T-helper 17 cell (primary cell): ENCODE data around the gene ADARB2. TPM values are rescaled to one million over a fixed set of nuclear protein-coding genes. Genes with fewer than 3 reads are reported as not detected.

Experiments used
- ATAC-seq: fragments of 150-1000 bp; cut with Tn5 transposase; 2 replicates; pipeline ENCODE4 v1.10.0; 2021; ENCODE audit warnings: mild to moderate bottlenecking, moderate library complexity
- DNase-seq, 3 donors: peaks; one replicate each; pipeline versions ENCODE4 v3.0.0 to v3.0.0-alpha.2; 2020 to 2021
- H3K9me3 ChIP-seq: one replicate; pipeline ENCODE4 v1.7.0; 2013; ENCODE audit warnings: low read length, mild to moderate bottlenecking; ENCODE audit not compliant: control insufficient read depth, poor library complexity, severe bottlenecking
- H3K27ac Mint-ChIP-seq: one replicate; pipeline ENCODE4 v1.8.0; 2022; ENCODE audit warnings: mild to moderate bottlenecking, moderate library complexity, mixed read lengths
- H3K27me3 Mint-ChIP-seq: one replicate; pipeline ENCODE4 v1.8.0; 2022; ENCODE audit warnings: mixed read lengths
- H3K36me3 Mint-ChIP-seq: one replicate; pipeline ENCODE4 v1.8.0; 2022; ENCODE audit warnings: low read depth, mixed read lengths
- H3K4me1 Mint-ChIP-seq: one replicate; pipeline ENCODE4 v1.8.0; 2022; ENCODE audit warnings: mild to moderate bottlenecking, mixed read lengths
- H3K4me3 Mint-ChIP-seq: one replicate; pipeline ENCODE4 v1.8.0; 2022; ENCODE audit warnings: mild to moderate bottlenecking, moderate library complexity, mixed read lengths
- total RNA-seq, 4 donors: library from RNA in 2 of 4; stranded (reverse) in 2 of 4; gene quantifications; one replicate each; pipeline ENCODE4 v1.2.3 and lab custom pipeline; 2022 to 2026

ADARB2 gene
- total RNA-seq, 2 donors from 2014 or later = 0.18 TPM; not detected in 1

DNA sequence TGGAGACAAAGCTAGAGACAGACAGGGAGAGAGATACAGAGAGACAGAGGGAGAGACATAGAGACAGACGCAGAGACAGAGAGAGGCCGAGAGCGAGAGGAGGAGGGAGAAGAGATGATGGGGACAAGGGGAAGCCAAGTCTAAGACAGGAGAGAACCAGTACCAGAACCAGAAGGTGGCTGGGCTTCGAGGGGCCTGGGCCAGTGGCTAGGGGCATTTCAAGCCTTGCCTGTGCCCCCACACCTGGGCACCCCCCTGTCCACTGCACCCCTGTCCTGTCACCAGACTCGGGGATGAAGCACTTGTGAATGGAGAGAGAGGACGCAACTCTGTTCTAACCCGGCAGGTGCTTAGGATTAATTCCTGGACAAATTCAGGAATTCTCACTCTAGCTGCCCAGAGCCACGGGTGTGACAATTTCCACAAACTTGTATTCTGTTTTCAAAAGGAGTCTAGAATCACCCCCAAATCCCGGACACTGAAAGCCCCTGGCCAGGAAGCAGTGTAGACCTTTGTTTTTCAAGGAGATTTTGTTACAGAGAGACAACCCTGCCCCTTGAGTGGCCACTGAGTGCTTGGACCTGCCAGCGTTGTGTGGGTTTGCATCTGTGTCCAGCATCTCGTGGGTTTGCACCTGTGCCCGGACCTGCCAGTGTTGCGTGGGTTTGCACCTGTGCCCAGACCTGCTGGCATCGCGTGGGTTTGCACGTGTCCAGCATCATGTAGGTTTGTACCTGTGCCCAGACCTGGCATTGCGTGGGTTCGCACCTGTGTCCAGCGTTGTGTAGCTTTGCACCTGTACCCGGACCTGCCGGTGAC is 523.9 kb downstream of the ADARB2 start:
- Mint-ChIP-seq H3K27ac (no peak overlapping the region), H3K4me3 (no peak overlapping the region), H3K27me3 (peaks cover 24% of the 10 kb centered on the region), H3K36me3 (peaks cover 2% of the 10 kb centered on the region), H3K4me1 (peaks cover 3% of the 10 kb centered on the region)
- no peaks in the 10 kb centered on the region for H3K9me3 ChIP-seq
- DNase-seq = no peak
- ATAC-seq = no peak

GRCh38 chr10:1212571-1213141 is 524.7 kb downstream of the ADARB2 start:
- H3K27me3 Mint-ChIP-seq = peaks cover 24% of the 10 kb centered on the region
- no peak overlapping the region for H3K4me3 Mint-ChIP-seq
- no peak for ATAC-seq
- H3K27ac Mint-ChIP-seq = no peak overlapping the region
- no peak for DNase-seq
- H3K4me1 Mint-ChIP-seq = peaks cover 3% of the 10 kb centered on the region
- no peaks in the 10 kb centered on the region for H3K9me3 ChIP-seq
- H3K36me3 Mint-ChIP-seq = peaks cover 2% of the 10 kb centered on the region

DNA sequence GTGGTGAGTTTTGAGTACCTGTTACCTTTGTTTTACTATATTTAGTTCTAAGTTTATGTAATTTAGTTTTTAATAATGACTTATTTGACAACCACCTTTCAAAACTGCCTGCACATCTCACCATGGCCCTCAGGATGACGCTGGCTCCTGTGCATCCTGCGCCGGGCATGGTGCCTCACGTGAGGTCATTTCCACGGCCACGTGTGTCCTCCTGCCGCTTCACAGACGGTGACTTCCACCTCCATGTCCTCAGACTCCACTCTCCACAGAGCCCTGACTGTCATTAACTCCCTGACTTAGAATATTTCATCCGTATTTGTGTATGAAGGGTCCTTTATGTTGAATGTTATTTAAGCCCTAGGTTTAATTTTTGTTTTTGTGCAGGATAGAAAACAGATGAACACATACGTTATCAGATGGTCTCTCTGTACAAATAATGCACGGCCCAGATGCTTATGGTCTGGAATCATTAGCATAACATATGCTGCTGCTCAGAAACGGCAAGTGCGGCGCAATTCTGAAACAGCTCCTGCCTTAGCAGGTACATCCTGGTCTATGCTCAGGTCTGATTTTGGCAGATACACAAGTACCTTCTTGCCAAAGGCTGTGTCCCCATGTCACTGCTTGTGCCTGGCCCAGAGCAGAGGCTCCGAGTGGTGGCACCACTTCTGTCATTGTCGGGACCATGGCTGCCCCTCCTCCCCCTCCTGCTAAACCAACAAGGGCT is 525.3 kb downstream of the ADARB2 start:
- DNase-seq = no peak
- Mint-ChIP-seq H3K4me3 (no peak overlapping the region), H3K27me3 (peaks cover 24% of the 10 kb centered on the region), H3K4me1 (peaks cover 3% of the 10 kb centered on the region), H3K36me3 (peaks cover 2% of the 10 kb centered on the region), H3K27ac (no peak overlapping the region)
- no peak for ATAC-seq
- no peaks in the 10 kb centered on the region for H3K9me3 ChIP-seq

DNA sequence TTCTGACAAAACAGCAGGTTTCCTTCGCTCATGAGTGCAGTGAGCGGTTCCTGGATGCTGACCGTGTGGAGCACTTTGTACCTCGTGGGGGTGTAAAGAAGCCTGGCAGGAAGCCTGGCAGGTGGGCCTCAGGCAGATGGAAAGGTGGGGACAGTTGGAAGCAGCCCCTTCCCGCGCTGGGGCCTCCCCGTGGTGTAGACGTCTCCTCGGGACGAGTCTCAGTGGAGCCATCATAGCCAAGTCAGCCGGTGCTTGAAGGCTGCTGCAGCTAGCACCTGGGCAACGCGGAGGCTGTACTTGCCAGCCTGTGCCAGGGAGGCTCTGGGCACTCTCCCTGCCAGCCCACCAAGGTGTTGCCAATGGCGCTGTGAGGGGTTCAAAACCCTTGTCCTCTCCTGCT is 526.7 kb downstream of the ADARB2 start:
- no peak overlapping the region for H3K27ac Mint-ChIP-seq
- peaks cover 2% of the 10 kb centered on the region for H3K36me3 Mint-ChIP-seq
- no peaks in the 10 kb centered on the region for H3K9me3 ChIP-seq
- H3K4me3 Mint-ChIP-seq = no peak overlapping the region
- H3K4me1 Mint-ChIP-seq = peaks cover 3% of the 10 kb centered on the region
- DNase-seq (no peak), ATAC-seq (no peak)
- peaks cover 24% of the 10 kb centered on the region for H3K27me3 Mint-ChIP-seq

- no peaks in the 10 kb centered on the region for H3K9me3 ChIP-seq
- Mint-ChIP-seq H3K4me1 (peaks cover 3% of the 10 kb centered on the region), H3K27ac (no peak overlapping the region), H3K27me3 (peaks cover 24% of the 10 kb centered on the region), H3K36me3 (peaks cover 2% of the 10 kb centered on the region), H3K4me3 (no peak overlapping the region)
- ATAC-seq (no peak), DNase-seq (no peak)
Observed at GRCh38 chr10:1209355-1209979, 527.9 kb downstream of the ADARB2 start.

DNA sequence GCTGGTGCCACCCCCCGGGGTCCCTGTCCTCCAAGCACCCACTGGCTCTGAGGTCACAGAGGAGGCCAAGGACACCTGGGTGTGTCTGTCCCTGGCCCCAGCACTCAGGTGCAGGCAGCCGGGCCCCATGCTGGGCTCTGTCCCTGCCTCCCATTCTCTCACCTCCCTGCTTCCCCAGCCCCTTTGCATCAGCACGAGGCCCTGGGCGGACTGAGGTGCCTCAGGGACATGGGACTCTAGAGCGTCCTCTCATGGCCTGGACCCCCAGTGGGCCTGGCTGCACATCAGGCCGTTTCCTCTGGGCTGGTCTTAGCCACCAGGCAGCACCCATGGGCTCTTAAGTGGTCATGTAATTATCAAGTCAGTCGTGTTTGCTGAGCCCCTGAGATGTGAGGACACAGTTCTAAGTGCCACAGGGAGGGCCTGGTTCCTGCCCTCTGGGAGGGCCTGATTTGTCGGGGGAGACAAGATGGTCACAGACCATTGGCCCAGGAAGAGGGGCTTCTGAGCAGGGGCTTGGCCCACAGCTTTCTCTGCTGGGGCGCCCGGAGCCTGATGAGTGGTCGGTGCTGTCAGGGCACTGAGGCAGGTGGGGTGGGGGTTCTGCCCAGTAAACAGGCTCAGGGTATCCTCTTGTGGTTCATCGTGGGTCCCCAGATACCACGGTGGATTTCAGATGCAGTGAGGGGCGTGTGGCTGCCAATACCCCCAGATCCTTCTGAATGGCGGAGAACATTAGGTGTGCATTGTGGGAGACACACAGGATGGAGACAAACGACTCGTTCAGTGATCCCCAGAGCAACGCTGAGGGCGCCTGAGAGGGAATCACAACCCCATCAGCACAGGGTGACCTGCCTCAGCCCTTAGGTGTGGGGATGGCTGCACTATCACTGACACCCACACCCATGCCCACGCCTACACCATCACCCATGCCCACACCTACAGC is 528.7 kb downstream of the ADARB2 start:
- ATAC-seq = no peak
- H3K9me3 ChIP-seq = no peaks in the 10 kb centered on the region
- H3K4me1 Mint-ChIP-seq = peaks cover 3% of the 10 kb centered on the region
- no peak overlapping the region for H3K27ac Mint-ChIP-seq
- peaks cover 2% of the 10 kb centered on the region for H3K36me3 Mint-ChIP-seq
- H3K27me3 Mint-ChIP-seq = peaks cover 24% of the 10 kb centered on the region
- H3K4me3 Mint-ChIP-seq = no peak overlapping the region
- DNase-seq = no peak

DNA sequence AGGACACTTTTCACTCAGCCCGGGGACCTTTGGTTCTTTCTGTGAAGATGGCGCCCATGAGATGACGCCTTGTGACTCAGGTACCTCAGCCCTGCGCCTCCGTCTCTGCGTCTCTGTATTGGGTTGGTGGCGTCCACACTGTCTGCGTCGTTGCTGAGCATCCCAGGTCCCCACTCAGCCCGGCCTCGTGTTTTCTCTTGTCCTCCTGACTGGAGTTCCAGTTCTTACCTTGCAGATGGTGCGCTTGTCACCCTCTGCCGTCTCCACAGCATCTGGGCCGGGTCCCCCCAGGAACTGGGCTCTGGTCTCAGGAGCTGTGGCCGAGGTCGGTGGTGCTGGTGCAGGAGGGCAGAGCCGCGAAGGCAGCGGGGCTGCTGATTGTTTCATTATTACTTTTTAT is 530.7 kb downstream of the ADARB2 start:
- ATAC-seq (no peak), DNase-seq (no peak)
- no peaks in the 10 kb centered on the region for H3K36me3 Mint-ChIP-seq
- no peaks in the 10 kb centered on the region for H3K4me1 Mint-ChIP-seq
- no peaks in the 10 kb centered on the region for H3K9me3 ChIP-seq
- no peak overlapping the region for H3K4me3 Mint-ChIP-seq
- H3K27ac Mint-ChIP-seq = no peak overlapping the region
- H3K27me3 Mint-ChIP-seq = peaks cover 14% of the 10 kb centered on the region

DNA sequence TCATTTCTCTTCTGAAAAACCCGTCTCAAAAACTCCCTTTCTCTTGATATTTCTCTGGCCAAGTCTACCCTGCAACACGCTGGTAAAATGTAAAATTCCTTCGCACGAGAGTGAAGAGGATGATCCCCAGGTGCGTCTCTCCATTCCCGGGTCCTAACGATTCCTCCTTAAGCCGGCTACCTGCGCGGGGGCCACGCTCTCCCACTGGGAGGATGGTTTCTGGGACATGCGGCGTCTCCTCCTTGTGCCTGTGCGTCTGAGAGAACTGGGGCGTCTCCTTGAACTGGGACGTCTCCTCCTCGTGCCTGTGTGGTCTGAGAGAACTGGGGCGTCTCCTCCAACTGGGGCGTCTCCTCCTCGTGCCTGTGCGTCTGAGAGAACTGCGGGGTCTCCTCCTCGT is 531.2 kb downstream of the ADARB2 start:
- H3K27ac Mint-ChIP-seq = no peak overlapping the region

DNA sequence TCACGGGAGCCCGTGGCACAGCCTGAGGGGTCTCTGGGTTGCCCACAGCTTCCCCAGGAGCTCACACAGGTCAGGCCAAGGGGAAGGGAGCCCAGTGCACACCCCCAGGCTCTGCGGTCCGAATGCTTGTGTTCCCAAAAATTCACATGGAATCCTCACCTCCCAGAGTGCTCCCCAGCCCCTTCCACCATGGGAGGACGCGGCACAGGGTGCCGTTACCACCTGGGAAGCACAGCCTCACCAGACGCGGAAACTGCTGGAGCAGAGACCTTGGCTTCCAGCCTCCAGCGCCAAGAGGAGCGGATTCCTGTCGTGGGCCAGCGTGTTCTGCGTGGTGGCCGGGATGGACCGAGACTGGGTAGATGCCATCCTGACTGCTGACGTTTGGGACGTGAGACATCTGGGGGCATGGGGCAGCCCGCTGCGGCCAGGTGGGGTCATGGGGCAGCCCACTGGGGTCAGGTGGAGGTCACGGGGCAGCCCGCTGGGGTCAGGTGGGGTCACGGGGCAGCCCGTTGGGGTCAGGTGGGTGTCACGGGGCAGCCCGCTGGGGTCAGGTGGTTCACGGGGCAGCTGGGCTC is 531.8 kb downstream of the ADARB2 start:
- H3K27ac Mint-ChIP-seq = no peak overlapping the region
- no peaks in the 10 kb centered on the region for H3K9me3 ChIP-seq
- peaks cover 7% of the 10 kb centered on the region for H3K27me3 Mint-ChIP-seq
- no peak for ATAC-seq
- no peak overlapping the region for H3K4me3 Mint-ChIP-seq
- H3K4me1 Mint-ChIP-seq = no peaks in the 10 kb centered on the region
- DNase-seq = no peak
- H3K36me3 Mint-ChIP-seq = no peaks in the 10 kb centered on the region

More for the DNA sequence above, 531.2 kb downstream of the ADARB2 start:
- Mint-ChIP-seq H3K36me3 (no peaks in the 10 kb centered on the region), H3K4me3 (no peak overlapping the region), H3K4me1 (no peaks in the 10 kb centered on the region), H3K27me3 (peaks cover 10% of the 10 kb centered on the region)
- DNase-seq (no peak), ATAC-seq (no peak)
- H3K9me3 ChIP-seq = no peaks in the 10 kb centered on the region

DNA sequence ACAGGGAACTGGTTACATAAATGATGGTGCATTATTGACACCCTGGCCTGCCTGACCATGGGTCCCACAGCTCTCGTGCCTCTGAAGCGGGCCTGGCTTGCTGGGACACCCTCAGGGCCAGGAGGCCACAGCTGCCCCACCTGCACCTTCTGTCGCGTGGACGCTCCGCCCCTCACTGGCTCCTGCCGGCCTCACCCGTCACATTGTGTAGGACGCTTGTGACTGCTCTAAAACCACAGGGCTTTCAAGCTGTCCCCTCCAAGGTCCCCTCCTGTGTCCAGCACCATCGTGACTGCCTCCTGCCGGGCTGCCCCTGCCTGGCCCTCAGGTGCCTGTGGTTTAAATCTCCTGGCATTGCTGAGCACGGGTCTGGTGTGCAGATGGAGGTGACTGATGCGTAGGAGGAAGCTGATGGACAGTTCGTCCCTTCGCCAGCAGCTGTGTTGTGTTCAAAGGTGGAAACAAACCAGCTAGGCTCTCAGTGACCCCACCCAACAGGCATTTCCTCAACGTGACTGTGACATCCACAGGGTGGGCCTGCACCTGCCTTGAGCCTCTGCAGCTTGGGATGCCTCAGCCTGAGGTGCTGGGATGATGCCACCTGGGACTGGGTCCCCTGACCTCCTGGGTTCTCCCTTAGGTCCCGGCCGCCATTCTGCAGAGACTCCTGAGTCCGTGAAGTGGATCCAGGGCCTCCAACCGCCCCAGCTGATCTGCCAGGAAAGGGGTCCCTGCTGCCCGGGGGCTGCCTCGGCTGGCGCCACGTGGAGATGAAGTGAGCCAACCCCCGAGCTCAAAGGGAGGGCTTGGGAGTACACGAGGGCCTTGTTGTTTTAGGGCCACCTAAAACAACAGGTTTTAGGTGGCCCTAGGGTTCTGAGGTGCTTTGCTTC is 532.6 kb downstream of the ADARB2 start:
- no peak for ATAC-seq
- H3K4me1 Mint-ChIP-seq = no peaks in the 10 kb centered on the region
- H3K27me3 Mint-ChIP-seq = peaks cover under 1% of the 10 kb centered on the region
- no peak overlapping the region for H3K4me3 Mint-ChIP-seq
- H3K27ac Mint-ChIP-seq = no peak overlapping the region
- no peak for DNase-seq
- no peaks in the 10 kb centered on the region for H3K36me3 Mint-ChIP-seq
- no peaks in the 10 kb centered on the region for H3K9me3 ChIP-seq

- no peaks in the 10 kb centered on the region for H3K27me3 Mint-ChIP-seq
- no peak overlapping the region for H3K27ac Mint-ChIP-seq
- no peaks in the 10 kb centered on the region for H3K4me1 Mint-ChIP-seq
- no peak for DNase-seq
- ATAC-seq = no peak
- H3K9me3 ChIP-seq = no peaks in the 10 kb centered on the region
- no peaks in the 10 kb centered on the region for H3K36me3 Mint-ChIP-seq
- no peak overlapping the region for H3K4me3 Mint-ChIP-seq
Observed at GRCh38 chr10:1203704-1204103, 533.6 kb downstream of the ADARB2 start.
